Keratinocyte (primary cell): Measurements from ENCODE around the gene TAOK1. TPM values are rescaled to one million over a fixed set of nuclear protein-coding genes. Genes with fewer than 3 reads are reported as not detected.

Source experiments
- DNase-seq: peaks from one replicate; pipeline ENCODE4 v3.0.0-alpha.2; 2011; ENCODE audit warnings: low read depth, missing footprints, low spot score
- FAIRE-seq: peaks from 2 replicates; lab custom pipeline; 2011; peaks lifted over from hg19 to GRCh38; lab: Jason Lieb, UNC
- H2AFZ ChIP-seq: 2 replicates; pipeline ENCODE4 v1.6.0; 2012; ENCODE audit warnings: low read length, control low read depth, inconsistent platforms; ENCODE audit not compliant: control insufficient read depth
- H3K27ac ChIP-seq: 2 replicates; pipeline ENCODE4 v1.5.1; 2011; ENCODE audit warnings: low read length; ENCODE audit not compliant: control insufficient read depth, insufficient read depth
- H3K27me3 ChIP-seq: 3 replicates; pipeline ENCODE4 v1.6.0; 2011; ENCODE audit warnings: low read length; ENCODE audit not compliant: control insufficient read depth, insufficient read depth; ENCODE audit errors: extremely low read depth
- H3K36me3 ChIP-seq, 2 experiments: 2 replicates in 1 of 2; 3 replicates in 1 of 2; pipeline ENCODE4 v1.5.1; 2011; ENCODE audit warnings: low read length in 2 of 2, mild to moderate bottlenecking in 1 of 2; ENCODE audit not compliant: control insufficient read depth in 2 of 2, insufficient read depth in 2 of 2; ENCODE audit errors: extremely low read depth in 1 of 2
- H3K4me1 ChIP-seq: 3 replicates; pipeline ENCODE4 v1.5.1; 2011; ENCODE audit warnings: low read length; ENCODE audit not compliant: control insufficient read depth, insufficient read depth; ENCODE audit errors: extremely low read depth
- H3K4me2 ChIP-seq: 3 replicates; pipeline ENCODE4 v1.6.0; 2011; ENCODE audit warnings: low read depth, low read length; ENCODE audit not compliant: control insufficient read depth, insufficient read depth; ENCODE audit errors: extremely low read depth
- H3K4me3 ChIP-seq, 3 experiments: fragments of 200-600 bp in 1 of 3; sonication (generic) in 1 of 3; 2 replicates in 2 of 3; 3 replicates in 1 of 3; pipeline ENCODE4 v1.5.1; 2011 to 2016; ENCODE audit warnings: low read length in 3 of 3, mild to moderate bottlenecking in 3 of 3, control low read depth in 2 of 3, inconsistent platforms in 1 of 3, low read depth in 1 of 3, mixed read lengths in 1 of 3, mixed run types in 1 of 3, moderate library complexity in 1 of 3; ENCODE audit not compliant: control insufficient read depth in 2 of 3, insufficient read depth in 2 of 3; ENCODE audit errors: extremely low read depth in 1 of 3
- H3K79me2 ChIP-seq: 2 replicates; pipeline ENCODE4 v1.6.0; 2012; ENCODE audit warnings: low read length; ENCODE audit not compliant: control insufficient read depth, insufficient read depth
- H3K9ac ChIP-seq: 3 replicates; pipeline ENCODE4 v1.6.0; 2011; ENCODE audit warnings: low read length; ENCODE audit not compliant: control insufficient read depth, insufficient read depth; ENCODE audit errors: extremely low read depth
- H3K9me1 ChIP-seq: 3 replicates; pipeline ENCODE4 v1.6.0; 2011; ENCODE audit warnings: low read length; ENCODE audit not compliant: control insufficient read depth, insufficient read depth; ENCODE audit errors: extremely low read depth
- H3K9me3 ChIP-seq: 2 replicates; pipeline ENCODE4 v1.5.1; 2012; ENCODE audit warnings: low read depth, low read length; ENCODE audit not compliant: control insufficient read depth
- H4K20me1 ChIP-seq: 3 replicates; pipeline ENCODE4 v1.6.0; 2011; ENCODE audit warnings: low read length; ENCODE audit not compliant: control insufficient read depth, insufficient read depth; ENCODE audit errors: extremely low read depth
- CTCF ChIP-seq, 3 experiments: IDR thresholded peaks in 1 of 3; conservative IDR thresholded peaks in 1 of 3; optimal IDR thresholded peaks in 1 of 3; 2 replicates in 2 of 3; 3 replicates in 1 of 3; pipeline versions ENCODE3 to v1.5.1; 2011; ENCODE audit warnings: low read length in 3 of 3, mild to moderate bottlenecking in 3 of 3, moderate library complexity in 2 of 3, control low read depth in 1 of 3, inconsistent platforms in 1 of 3; ENCODE audit not compliant: insufficient read depth in 2 of 3; ENCODE audit errors: extremely low read depth in 1 of 3
- EZH2 ChIP-seq: IDR thresholded peaks from one replicate; pipeline ENCODE4 v1.6.1; 2012; ENCODE audit warnings: inconsistent platforms, mild to moderate bottlenecking, low read length, moderate library complexity
- dilution Hi-C: fragments of 300-500 bp; cut with MboI; formaldehyde crosslinking; loops from one replicate; pipeline ENCODE4 v1.7.0; 2020; ENCODE audit warnings: low sequenced_read_pairs; ENCODE audit not compliant: extremely low pct_ligation_motif_present
- polyA plus RNA-seq, 5 experiments: library from polyadenylated mRNA; depleted of rRNA in 3 of 5; stranded (reverse) in 3 of 5; stranded (forward) in 1 of 5; unstranded in 1 of 5; fragments of >200 nt; gene quantifications; 1 replicate in 1 of 5; 2 replicates in 3 of 5; 3 replicates in 1 of 5; pipeline versions ENCODE4 v1.2.1 to v1.2.3, GENCODE V29; 2011 to 2012; ENCODE audit warnings: missing spikeins in 2 of 5, low read depth in 1 of 5, low replicate concordance in 1 of 5

The TAOK1 gene
- polyA plus RNA-seq, 1 donor (not counting 4 experiments of a cell fraction or from before 2014, with no cell fraction given), result 26.7 TPM

GRCh38 chr17:29524692-29525091 is 134.5 kb downstream of the TAOK1 start:
- no peaks in the 10 kb centered on the region for H3K79me2 ChIP-seq
- no peaks in the 10 kb centered on the region for H3K9me3 ChIP-seq
- no peaks in the 10 kb centered on the region for H3K4me1 ChIP-seq
- no peaks in the 10 kb centered on the region for H3K27me3 ChIP-seq
- H3K9me1 ChIP-seq, result no peaks in the 10 kb centered on the region
- FAIRE-seq, result no peak
- H3K4me3 ChIP-seq, result no peak overlapping the region
- no peaks in the 10 kb centered on the region for H4K20me1 ChIP-seq
- H3K27ac ChIP-seq, result no peak overlapping the region
- DNase-seq, result no peak
- dilution Hi-C loops, result no loop called here
- H3K9ac ChIP-seq, result no peak overlapping the region
- no peak overlapping the region for H2AFZ ChIP-seq
- H3K4me2 ChIP-seq, result no peak overlapping the region
- peaks cover 12 to 18% of the 10 kb centered on the region in 2 experiments for H3K36me3 ChIP-seq
- no peak for TF ChIP-seq CTCF (optimal IDR thresholded peaks at IDR 0.05 in 1 of 3, IDR thresholded peaks at IDR 0.05 in 1 of 3, conservative IDR thresholded peaks at IDR 0.05 in 1 of 3; ENCODE audit: extremely low read depth in 1 of 3, insufficient read depth in 2 of 3, low read length in 3 of 3)
- no peak for TF ChIP-seq EZH2

- no peaks in the 10 kb centered on the region for H3K9me3 ChIP-seq
- H3K79me2 ChIP-seq, result no peaks in the 10 kb centered on the region
- no peak overlapping the region for H3K4me3 ChIP-seq
- no peaks in the 10 kb centered on the region for H3K27me3 ChIP-seq
- H3K36me3 ChIP-seq, result peaks cover 15 to 24% of the 10 kb centered on the region in 2 experiments
- no peak overlapping the region for H3K4me2 ChIP-seq
- no peaks in the 10 kb centered on the region for H4K20me1 ChIP-seq
- H3K4me1 ChIP-seq, result no peaks in the 10 kb centered on the region
- H3K9me1 ChIP-seq, result no peaks in the 10 kb centered on the region
- FAIRE-seq, result no peak
- no peak overlapping the region for H3K9ac ChIP-seq
- no peak overlapping the region for H3K27ac ChIP-seq
- DNase-seq, result no peak
- H2AFZ ChIP-seq, result no peak overlapping the region
- dilution Hi-C loops, result no loop called here
- no peak for TF ChIP-seq CTCF (optimal IDR thresholded peaks at IDR 0.05 in 1 of 3, IDR thresholded peaks at IDR 0.05 in 1 of 3, conservative IDR thresholded peaks at IDR 0.05 in 1 of 3; ENCODE audit: extremely low read depth in 1 of 3, insufficient read depth in 2 of 3, low read length in 3 of 3)
- no peak for TF ChIP-seq EZH2
These were observed 136.2 kb downstream of the TAOK1 start for GRCh38 chr17:29526322-29526721.
